ENCODE measurements around the gene TUBE1. TPM values are rescaled to one million over a fixed set of nuclear protein-coding genes. Genes with fewer than 3 reads are reported as not detected.

TUBE1 gene
- total and polyA plus RNA-seq, 2 of the 4 experiments (the other 2 are of a cell fraction): 7.9 to 8.6 TPM

DNA sequence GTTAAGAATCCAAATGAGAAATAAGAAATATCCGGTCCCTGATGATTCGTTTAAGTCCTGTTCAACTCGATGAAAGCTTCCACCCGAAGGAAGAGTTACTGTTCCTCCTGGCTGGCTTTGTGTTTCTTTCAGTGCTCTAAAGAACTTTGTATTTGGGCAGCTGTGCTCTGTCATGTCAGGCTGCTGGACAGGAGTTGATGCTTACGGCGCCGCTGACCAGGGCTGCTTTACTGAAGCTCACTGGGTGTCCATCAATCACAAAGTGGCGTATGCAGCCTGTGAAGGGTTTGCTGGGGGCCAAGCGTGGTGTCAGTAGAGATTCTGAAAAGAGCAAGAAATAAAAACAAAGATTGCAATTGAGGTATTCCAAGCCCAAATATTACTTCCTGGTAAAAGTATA lies 22.0 kb upstream of the TUBE1 start:
- no peak overlapping the region for H3K14ac ChIP-seq (replicated peaks; ENCODE audit: low read depth, low read length)
- H3K4me2 ChIP-seq (ENCODE audit: low read depth, low read length): no peak overlapping the region
- ChIA-PET CTCF (interaction anchor here (0.8 kb wide), 1 partner anchor 13 kb away, joined by 3 read pairs; no protein-coding TSS in a partner anchor), POLR2A (ENCODE audit: unreplicated experiment) (interaction anchor here (0.6 kb wide), 1 partner anchor 31 kb away, joined by 3 read pairs; no protein-coding TSS in a partner anchor)
- H3K56ac ChIP-seq (ENCODE audit: extremely low read depth, insufficient read depth, low read length): no peak overlapping the region
- TF ChIP-seq NFE2L2 (IDR thresholded peaks at IDR 0.05; ENCODE audit: low read depth, low read length): no peak
- TF ChIP-seq CEBPB (IDR thresholded peaks at IDR 0.05; ENCODE audit: low read depth, low read length): no peak
- no peak for TF ChIP-seq FOS (IDR thresholded peaks at IDR 0.05; ENCODE audit: low read depth, low read length)
- TF ChIP-seq, protein P1, sequence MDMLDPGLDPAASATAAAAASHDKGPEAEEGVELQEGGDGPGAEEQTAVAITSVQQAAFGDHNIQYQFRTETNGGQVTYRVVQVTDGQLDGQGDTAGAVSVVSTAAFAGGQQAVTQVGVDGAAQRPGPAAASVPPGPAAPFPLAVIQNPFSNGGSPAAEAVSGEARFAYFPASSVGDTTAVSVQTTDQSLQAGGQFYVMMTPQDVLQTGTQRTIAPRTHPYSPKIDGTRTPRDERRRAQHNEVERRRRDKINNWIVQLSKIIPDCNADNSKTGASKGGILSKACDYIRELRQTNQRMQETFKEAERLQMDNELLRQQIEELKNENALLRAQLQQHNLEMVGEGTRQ (IDR thresholded peaks at IDR 0.05; ENCODE audit: low read depth, low read length): no peak
- TF ChIP-seq MAZ (IDR thresholded peaks at IDR 0.05; ENCODE audit: borderline replicate concordance, low read depth, low read length): no peak
- no peak for TF ChIP-seq BHLHE40 (IDR thresholded peaks at IDR 0.05; ENCODE audit: low read depth, low read length)
- TF ChIP-seq, protein P2, sequence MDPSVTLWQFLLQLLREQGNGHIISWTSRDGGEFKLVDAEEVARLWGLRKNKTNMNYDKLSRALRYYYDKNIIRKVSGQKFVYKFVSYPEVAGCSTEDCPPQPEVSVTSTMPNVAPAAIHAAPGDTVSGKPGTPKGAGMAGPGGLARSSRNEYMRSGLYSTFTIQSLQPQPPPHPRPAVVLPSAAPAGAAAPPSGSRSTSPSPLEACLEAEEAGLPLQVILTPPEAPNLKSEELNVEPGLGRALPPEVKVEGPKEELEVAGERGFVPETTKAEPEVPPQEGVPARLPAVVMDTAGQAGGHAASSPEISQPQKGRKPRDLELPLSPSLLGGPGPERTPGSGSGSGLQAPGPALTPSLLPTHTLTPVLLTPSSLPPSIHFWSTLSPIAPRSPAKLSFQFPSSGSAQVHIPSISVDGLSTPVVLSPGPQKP (IDR thresholded peaks at IDR 0.05; ENCODE audit: borderline replicate concordance, low read depth, low read length): no peak
- no peak for TF ChIP-seq POLR2A (IDR thresholded peaks at IDR 0.05; ENCODE audit: low read depth, low read length)
- TF ChIP-seq MXI1 (IDR thresholded peaks at IDR 0.05; ENCODE audit: borderline replicate concordance, low read depth, low read length): no peak
- no peak for TF ChIP-seq RFX5 (IDR thresholded peaks at IDR 0.05; ENCODE audit: low read depth, low read length)
- TF ChIP-seq CHD1 (IDR thresholded peaks at IDR 0.05; ENCODE audit: low read depth, low read length): no peak
- TF ChIP-seq RAD21 (IDR thresholded peaks at IDR 0.05; ENCODE audit: low read length): no peak
- no peak for TF ChIP-seq SMC3 (IDR thresholded peaks at IDR 0.05; ENCODE audit: low read depth, low read length)
- no peak for TF ChIP-seq MAFK (IDR thresholded peaks at IDR 0.05; ENCODE audit: low read depth, low read length)
- TF ChIP-seq, protein P3, sequence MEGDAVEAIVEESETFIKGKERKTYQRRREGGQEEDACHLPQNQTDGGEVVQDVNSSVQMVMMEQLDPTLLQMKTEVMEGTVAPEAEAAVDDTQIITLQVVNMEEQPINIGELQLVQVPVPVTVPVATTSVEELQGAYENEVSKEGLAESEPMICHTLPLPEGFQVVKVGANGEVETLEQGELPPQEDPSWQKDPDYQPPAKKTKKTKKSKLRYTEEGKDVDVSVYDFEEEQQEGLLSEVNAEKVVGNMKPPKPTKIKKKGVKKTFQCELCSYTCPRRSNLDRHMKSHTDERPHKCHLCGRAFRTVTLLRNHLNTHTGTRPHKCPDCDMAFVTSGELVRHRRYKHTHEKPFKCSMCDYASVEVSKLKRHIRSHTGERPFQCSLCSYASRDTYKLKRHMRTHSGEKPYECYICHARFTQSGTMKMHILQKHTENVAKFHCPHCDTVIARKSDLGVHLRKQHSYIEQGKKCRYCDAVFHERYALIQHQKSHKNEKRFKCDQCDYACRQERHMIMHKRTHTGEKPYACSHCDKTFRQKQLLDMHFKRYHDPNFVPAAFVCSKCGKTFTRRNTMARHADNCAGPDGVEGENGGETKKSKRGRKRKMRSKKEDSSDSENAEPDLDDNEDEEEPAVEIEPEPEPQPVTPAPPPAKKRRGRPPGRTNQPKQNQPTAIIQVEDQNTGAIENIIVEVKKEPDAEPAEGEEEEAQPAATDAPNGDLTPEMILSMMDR (conservative IDR thresholded peaks at IDR 0.05; ENCODE audit: low read depth, low read length): no peak
- no peak overlapping the region for H3K27ac ChIP-seq (ENCODE audit: insufficient read depth, low read length)
- 19% methylated on average over 7 of the region's 9 CpGs; no CpG with 5 or more reads in 1 of the 2 experiments for WGBS, 2 experiments (ENCODE audit: extremely low coverage in 2 of 2, insufficient read length in 1 of 2)
- in situ Hi-C loops (cut with MboI; ENCODE audit: low sequenced_read_pairs) (no loop called here), intact Hi-C loops (cut with micrococcal nuclease) (no loop called here), dilution Hi-C loops (cut with HindIII; ENCODE audit: low sequenced_read_pairs, unreplicated experiment) (no loop called here)
- peaks cover 6% of the 10 kb centered on the region; the same call in 1 of the 2 replicates for H3K9me1 ChIP-seq (ENCODE audit: insufficient read depth, low read length)
- H4K5ac ChIP-seq (ENCODE audit: low read depth, low read length): no peak overlapping the region
- H3K18ac ChIP-seq (ENCODE audit: low read depth, low read length): no peak overlapping the region
- H3K23ac ChIP-seq (ENCODE audit: low read depth, low read length): no peak overlapping the region
- H2AFZ ChIP-seq (replicated peaks; ENCODE audit: low read length, poor library complexity): no peak overlapping the region
- H3K27me3 ChIP-seq (ENCODE audit: control insufficient read depth, insufficient read depth, low read length): no peaks in the 10 kb centered on the region
- H2BK120ac ChIP-seq (ENCODE audit: low read depth, low read length): no peak overlapping the region
- no peak overlapping the region for H4K8ac ChIP-seq (ENCODE audit: low read depth in 2 of 2, low read length in 2 of 2)
- no peak overlapping the region for H3K4ac ChIP-seq (ENCODE audit: low read depth, low read length)
- H3K79me1 ChIP-seq (ENCODE audit: low read depth in 1 of 2, low read length in 2 of 2): no peaks in the 10 kb centered on the region
- H2BK5ac ChIP-seq (ENCODE audit: low read depth, low read length, poor library complexity, severe bottlenecking): no peak overlapping the region
- H2BK15ac ChIP-seq (ENCODE audit: low read depth, low read length): no peak overlapping the region
- no peak overlapping the region for H3K9ac ChIP-seq (ENCODE audit: low read depth, low read length)
- peaks cover 2% of the 10 kb centered on the region; the same call in 1 of the 2 replicates for H3K4me1 ChIP-seq (ENCODE audit: control insufficient read depth, insufficient read depth, low read length)
- ATAC-seq (ENCODE audit: low read depth): no peak
- no peak overlapping the region for H4K91ac ChIP-seq (ENCODE audit: insufficient read depth, low read depth, low read length)
- H3K4me3 ChIP-seq (ENCODE audit: insufficient read depth, low read depth, low read length): no peak overlapping the region
- no peak overlapping the region for H2AK5ac ChIP-seq (ENCODE audit: low read depth, low read length)
- no peak overlapping the region for H2AK9ac ChIP-seq (replicated peaks; ENCODE audit: low read depth, low read length, poor library complexity)
- no peak for DNase-seq
- peaks cover 43% of the 10 kb centered on the region for H3K36me3 ChIP-seq (ENCODE audit: control insufficient read depth, insufficient read depth, low read length)
- TSS peak; percentile 86 for BruUV-seq (replicated peaks)
- no peaks in the 10 kb centered on the region for H4K20me1 ChIP-seq (ENCODE audit: insufficient read depth, low read length)
- no peak overlapping the region for H2BK20ac ChIP-seq (ENCODE audit: low read depth, low read length)
- no peaks in the 10 kb centered on the region for H3K9me3 ChIP-seq (ENCODE audit: control insufficient read depth, insufficient read depth, low read length)

Measured in IMR-90 (cell line).